Kidney tubule cell (primary cell): ENCODE results near the gene ZNF70.

ENCODE experiments used
- DNase-seq: peaks from one replicate; pipeline ENCODE4 v3.0.0-alpha.2; 2018; ENCODE audit warnings: low spot score

The ZNF70 gene

DNA sequence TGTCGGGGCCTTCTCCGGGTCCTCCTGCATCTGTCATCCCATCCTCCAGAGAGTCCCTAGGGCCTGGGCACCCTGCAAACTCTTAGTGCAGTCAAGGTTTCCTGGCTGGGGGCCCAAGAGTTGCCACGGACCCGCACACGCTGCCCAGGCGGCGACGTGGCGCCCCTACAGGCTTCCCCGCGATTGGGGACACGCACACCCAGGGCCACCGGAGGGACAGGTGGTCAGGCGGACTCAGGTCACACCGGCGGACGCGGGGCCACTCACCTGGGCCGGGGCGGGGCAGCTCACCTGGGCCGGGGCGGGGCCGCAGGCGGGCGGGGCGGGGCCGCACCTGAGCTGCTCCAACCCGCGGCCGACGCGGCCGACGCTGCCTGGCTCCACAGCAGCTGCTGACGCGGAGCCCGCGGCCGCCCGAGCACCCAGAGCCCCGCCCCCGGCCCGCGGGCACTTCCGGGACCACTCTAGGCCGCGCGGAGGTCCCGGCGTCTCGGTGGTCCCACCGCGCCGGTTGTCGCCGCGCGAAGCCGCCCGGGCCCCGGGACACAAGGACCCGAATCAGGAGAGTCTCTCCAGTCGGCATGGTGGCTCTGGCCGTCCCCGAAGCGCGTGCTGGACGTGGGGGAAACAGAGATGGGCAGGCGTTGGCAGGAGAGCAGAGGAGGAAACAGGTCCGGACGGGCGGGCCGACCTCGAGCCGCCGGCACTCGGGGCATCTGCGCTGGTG, at the start of gene ZNF70:
Gene ZNF70, minus strand, starts transcription at position 399 of the 727 bp plus-strand sequence. CDS start 5,972 bp downstream, outside the sequence.
- peak; percentile 88 for DNase-seq

DNA sequence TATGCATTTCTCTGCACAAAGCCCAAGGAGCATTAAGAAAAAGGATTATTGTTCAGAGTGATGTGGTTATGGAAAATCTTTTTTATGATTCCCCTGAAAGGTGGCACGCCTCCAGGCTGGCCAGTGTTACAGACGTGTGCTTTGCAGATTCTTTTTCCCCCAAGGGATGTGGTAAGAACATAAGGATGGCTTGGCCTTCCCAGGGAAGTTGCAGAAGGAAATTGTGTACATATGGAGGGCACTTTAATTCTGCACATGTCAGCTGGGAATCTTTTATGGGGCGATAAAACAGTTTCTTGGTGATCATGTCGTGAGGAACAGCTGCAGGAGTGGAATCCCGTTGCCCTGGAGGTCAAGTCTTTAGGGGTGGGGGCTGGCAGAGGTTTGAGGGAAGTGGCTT, 45.5 kb upstream of the ZNF70 start:
- no peak for DNase-seq

DNA sequence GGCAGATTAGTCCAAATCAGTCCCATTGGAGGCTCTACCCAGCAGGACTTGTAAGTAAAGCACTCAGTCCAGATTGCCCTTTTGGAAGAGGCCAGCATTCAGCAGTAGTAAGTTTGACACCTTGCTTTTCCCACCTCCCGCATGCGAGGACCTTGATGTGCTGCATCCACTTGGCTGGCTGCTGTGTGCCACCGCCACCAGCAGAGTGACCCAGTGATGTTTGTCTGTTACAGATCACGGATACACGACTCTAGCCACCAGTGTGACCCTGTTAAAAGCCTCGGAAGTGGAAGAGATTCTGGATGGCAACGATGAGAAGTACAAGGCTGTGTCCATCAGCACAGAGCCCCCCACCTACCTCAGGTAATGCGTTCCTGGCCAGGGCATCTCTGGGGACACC, 42.4 kb upstream of the ZNF70 start:
- no peak for DNase-seq

DNA sequence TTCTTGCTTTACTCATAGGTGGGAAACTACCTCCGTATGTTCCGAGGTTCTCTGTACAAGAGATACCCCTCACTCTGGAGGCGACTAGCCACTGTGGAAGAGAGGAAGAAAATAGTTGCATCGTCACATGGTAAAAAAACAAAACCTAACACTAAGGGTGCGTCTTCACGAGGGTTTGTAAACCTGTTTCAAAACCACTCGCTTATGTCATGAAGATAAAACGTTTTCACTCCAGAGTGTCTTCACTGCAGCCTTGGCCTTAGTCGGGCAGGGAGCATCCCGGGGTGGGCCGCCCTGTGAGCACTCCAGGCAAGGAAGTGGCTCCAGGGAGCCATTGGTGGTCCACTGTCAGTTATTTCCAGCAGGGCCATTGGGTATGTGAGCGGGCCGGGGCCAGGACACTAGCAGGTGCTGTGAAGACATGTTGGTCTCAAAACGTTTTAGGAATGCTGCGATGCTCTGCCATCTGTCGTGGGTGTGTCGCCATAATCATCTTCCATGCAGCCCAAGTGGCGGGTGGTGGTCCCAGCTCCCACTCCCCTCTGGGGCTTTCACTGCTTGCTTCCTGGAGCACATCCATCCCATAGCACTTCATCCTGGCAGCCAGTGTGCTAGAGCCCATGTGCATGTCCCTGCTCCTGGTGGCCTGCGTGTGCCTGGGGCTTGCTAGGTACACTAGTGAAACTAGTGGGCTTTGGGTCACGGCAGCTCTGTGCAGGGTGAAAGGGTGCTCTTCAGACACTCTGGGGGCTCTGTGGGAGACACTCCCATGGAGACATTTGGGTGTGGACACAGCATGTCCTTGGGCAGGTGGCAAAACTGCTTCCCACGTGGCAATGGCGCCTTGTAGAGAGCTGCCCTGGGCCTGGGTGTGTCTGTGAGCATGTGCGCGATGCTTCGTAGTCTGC, 41.1 kb upstream of the ZNF70 start:
- DNase-seq, result no peak

DNA sequence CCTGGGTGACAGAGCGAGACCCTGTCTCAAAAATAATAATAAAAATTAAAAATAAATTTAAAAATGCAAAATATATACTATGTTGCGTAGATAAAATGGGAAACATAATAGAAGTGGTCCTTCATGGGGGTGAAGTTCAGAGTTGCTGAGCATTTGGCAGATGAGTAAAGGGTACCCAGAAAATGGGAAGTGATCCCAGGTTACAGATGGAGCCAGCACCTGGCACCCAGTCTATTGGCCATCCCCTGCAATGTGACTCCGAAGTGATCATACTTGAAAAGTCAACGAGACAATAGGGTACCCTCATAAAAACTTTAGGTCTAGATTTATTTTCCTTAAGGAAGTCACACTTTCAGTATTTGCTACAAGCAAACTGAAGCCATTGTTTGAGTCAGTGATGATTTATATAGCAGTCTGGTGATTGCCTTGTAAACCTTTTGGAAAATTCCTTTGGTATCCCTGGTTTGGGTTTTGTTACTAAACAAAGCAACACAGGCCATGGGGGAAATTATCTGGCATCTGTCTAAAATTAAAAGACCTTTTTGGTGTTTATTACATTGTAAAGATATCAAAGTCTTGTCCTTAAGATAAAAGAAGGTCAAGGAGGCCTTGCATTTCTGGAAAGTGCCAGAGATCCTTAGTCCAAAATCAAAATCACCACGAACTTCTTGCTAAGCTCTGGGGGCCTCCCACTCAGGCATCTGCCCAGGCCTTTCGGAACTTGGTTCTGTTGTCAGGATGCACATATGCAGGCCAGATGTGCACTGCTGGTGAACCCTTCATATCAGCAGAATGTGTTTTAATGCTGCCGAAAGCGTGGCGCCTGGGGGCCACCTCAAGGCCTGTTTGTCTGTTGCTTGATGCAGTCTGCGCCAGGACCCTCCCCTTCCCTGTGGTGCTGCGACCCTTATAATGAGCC, 40.2 kb upstream of the ZNF70 start:
- no peak for DNase-seq

DNA sequence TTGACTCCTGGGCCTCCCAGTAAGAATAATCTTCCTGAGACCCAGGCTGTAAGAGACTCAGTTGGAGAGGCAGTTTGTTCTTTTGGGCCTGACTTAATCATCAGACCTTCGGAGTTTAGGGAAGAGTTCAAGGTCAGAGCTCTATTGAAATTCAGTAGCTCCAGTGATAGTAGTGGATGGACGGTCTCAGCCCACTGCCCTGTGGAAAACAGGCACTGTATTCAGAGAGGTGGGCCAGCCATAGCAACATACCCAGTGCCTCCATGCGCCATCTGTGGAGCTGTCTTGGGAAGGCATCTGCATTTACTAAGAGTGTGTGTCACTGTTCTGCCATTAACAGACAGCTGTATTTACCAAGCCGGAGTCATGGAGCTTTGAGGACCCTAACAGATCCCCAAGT, 38.7 kb upstream of the ZNF70 start:
- DNase-seq, result no peak

DNA sequence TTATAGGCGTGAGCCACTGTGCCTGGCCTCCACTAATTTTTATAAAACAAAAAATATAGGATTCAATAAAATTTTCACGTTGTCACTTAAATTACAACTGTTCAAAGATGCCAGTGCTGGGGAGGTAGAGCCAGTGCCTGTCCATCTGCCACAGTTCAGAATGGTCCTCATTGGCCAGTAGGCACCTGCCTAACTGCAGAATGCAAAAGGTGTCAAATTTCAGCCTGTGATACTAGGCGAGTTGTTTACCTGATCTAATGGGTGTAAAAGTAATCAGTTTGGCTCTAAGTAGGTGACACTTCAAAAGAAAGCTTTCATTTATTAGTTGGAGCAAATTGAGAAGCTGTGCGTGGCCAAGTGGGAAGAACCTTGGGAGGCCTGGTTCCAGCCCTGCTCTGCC, 38.2 kb upstream of the ZNF70 start:
- DNase-seq, result no peak

DNA sequence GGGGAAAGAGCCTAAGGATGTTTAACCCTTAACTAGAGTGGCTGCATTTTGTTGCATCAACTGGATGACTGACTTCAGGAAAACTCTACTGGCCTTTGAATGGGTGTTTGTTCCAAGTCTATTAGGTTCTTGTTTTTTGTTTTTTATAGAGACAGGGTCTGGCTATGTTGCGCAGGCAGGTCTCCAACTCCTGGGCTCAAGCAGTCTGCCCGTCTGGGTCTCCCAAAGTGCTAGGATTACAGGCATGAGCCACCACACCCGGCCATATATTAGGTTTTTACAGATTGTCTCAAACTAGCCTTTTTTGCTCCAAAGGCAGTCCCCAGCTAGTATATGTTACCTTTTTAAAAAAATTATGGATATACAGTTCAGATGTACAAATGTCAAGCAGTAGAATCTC, 37.0 kb upstream of the ZNF70 start:
- no peak for DNase-seq

DNA sequence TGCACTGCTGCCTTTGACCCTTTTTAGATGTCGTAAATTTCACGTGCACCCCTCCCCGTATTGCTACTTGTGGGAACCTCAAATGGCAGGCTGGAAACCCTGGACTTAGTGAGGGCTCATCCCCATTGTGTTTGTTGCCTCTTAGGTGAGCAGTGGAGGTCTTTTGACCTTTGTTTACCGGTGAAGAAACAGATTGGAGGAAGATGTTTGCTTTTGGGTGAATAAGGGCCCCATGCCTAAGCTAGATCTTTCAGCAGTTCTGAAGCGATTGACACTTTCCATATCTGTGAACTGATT, 36.6 kb upstream of the ZNF70 start:
- no peak for DNase-seq

DNA sequence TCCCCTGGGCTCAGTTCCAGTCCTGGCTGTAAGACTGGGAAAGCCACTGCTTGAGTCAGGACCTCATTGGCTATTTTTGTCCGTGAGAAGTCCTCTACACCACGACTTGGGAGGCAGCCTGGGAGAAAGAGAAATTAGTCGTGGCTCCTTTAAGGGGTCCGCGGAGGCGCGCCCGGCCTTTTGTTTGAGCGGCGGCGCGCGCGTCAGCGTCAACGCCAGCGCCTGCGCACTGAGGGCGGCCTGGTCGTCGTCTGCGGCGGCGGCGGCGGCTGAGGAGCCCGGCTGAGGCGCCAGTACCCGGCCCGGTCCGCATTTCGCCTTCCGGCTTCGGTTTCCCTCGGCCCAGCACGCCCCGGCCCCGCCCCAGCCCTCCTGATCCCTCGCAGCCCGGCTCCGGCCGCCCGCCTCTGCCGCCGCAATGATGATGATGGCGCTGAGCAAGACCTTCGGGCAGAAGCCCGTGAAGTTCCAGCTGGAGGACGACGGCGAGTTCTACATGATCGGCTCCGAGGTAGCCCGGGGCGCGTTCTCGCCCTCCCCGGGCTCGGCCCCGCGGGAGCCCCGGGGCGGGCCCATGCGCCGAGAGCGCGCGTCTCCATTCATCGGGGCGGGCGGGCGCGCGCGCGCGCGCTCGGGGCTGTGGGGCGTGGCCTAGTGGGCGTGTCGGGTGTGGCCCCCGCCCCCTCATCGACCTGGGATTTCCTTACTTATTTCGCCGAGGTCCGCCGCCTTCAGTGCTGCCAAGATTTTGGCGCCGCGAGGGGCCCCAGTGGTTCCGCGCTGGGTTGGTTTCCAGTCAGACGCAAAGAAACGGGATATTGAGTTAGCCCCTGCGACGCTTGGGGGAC, 36.1 kb upstream of the ZNF70 start, which contains the start of gene SMARCB1:
Gene SMARCB1, plus strand, starts transcription at position 215 of the 848 bp plus-strand sequence. Its CDS starts 204 bp downstream, at position 419.
- peak; percentile 89 for DNase-seq

DNA sequence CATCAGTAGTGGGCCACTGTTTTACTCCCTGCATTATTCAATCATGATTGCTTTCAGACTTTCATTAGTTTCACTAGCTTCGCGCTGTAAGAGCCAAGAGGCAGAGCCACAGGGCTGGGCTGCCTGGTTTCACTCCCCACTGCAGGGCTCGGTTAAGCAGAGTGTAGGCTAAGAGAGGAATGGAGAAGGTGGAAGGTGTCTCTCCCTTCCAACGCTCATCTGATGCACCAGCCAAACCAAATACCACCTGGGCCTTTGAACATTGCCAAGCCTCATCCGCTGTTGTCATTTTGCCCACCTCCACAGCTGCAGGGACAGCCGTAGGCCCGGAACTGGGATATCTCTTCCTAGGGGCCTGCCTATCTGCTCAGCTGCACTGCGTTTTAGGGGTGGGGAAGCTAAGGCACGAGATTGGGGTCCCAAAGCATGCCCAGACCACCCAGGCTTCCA, 35.4 kb upstream of the ZNF70 start:
- DNase-seq, result no peak

DNA sequence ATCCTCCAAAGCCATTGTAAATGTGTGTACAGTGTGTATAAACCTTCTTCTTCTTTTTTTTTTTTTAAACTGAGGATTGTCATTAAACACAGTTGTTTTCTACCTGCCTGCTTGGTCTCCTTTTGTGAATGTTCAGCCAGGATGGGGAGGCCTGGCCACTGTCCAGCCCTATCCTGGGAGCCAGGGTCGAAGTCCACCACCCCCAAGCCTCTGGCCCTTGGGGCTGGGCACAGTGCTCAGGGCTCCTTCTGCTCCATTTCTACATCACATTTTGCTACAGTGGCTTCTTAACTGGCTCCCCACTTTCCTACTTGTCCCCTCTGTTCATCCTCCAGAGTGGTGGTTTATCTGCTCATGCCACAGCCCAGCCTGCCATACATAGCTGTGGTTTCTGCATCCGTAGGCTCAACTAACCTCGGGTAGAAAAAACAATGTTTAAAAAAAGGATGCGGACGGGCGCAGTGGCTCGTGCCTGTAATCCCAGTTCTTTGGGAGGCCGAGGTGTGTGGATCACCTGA, 33.4 kb upstream of the ZNF70 start:
- peak; percentile 49 for DNase-seq

DNA sequence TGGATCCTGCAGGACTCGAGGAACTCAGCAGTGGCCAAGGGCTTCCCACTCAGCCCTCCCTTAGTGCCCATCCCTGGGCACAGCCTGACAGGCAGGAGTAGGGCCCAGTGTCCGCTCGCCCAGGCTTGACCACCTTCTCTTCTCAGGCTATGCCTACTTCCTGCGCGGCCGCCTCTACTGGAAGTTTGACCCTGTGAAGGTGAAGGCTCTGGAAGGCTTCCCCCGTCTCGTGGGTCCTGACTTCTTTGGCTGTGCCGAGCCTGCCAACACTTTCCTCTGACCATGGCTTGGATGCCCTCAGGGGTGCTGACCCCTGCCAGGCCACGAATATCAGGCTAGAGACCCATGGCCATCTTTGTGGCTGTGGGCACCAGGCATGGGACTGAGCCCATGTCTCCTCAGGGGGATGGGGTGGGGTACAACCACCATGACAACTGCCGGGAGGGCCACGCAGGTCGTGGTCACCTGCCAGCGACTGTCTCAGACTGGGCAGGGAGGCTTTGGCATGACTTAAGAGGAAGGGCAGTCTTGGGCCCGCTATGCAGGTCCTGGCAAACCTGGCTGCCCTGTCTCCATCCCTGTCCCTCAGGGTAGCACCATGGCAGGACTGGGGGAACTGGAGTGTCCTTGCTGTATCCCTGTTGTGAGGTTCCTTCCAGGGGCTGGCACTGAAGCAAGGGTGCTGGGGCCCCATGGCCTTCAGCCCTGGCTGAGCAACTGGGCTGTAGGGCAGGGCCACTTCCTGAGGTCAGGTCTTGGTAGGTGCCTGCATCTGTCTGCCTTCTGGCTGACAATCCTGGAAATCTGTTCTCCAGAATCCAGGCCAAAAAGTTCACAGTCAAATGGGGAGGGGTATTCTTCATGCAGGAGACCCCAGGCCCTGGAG, 32.6 kb upstream of the ZNF70 start:
- DNase-seq, result no peak

DNA sequence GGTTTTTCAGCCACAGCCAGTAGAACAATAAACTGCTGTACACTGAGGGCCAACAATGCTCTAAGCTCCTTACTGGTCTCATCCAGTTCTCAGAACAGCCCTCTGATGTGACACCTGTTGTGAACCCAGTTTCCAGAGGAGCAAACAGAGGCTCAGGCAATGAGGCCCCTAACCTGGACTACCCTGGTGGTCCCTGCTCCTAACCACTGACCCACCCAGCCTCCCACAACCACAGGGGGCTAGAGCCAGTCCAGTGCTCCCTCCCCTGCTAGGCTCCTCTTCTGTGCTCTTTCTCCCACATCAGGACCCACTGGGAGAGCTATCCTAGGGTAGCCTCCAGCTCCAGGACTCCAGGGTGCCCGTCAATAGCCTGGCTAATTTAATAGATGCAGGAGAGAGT, 31.8 kb upstream of the ZNF70 start:
- DNase-seq, result no peak

DNA sequence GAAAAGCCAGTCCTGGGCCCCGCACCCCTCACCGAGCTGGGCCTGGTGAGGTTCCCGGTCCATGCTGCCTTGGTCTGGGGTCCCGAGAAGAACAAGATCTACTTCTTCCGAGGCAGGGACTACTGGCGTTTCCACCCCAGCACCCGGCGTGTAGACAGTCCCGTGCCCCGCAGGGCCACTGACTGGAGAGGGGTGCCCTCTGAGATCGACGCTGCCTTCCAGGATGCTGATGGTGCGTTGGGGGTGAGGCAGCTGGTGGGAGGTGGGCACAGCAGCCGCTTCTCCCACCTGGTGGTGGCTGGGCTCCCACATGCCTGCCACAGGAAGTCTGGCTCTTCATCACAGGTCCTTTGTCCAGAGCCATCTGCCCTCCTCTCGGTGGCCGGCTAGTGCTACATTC, 31.3 kb upstream of the ZNF70 start:
- no peak for DNase-seq

DNA sequence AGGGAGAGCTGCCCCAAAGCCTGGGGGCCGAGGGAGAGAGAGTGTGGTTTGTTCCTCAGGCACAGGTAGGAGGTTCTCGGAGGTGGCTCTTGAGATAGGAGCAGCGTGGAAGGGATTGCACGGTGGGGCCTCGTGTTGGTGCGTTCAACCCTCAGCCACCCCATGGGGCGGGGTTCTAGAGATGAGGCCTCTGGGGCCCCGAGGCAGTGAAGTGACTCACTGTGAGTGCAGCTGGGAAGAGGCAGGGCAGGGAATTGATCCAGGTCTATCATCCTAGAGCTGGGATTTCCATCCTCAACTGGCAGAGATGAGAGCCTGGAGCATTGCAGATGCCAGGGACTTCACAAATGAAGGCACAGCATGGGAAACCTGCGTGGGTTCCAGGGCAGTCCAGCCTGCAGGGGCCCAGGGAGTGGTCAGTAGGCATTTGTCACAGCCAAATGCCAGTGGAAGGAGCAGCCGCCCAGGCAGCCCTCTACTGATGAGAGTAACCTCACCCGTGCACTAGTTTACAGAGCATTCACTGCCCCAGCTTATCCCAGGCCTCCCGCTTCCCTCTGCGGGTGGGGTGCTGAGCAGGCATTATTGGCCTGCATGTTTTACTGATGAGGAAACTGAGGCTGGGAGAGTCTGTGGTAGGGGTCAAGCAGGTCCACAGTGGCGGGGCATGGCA, 30.7 kb upstream of the ZNF70 start:
- DNase-seq, result peak; percentile 28

DNA sequence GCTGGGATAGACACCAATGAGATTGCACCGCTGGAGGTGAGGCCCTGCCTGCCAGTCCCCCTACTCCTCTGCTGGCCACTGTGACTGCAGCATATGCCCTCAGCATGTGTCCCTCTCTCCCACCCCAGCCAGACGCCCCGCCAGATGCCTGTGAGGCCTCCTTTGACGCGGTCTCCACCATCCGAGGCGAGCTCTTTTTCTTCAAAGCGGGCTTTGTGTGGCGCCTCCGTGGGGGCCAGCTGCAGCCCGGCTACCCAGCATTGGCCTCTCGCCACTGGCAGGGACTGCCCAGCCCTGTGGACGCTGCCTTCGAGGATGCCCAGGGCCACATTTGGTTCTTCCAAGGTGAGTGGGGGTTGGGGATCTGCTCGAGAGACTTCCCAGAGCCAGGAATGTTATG, 30.2 kb upstream of the ZNF70 start:
- no peak for DNase-seq

DNA sequence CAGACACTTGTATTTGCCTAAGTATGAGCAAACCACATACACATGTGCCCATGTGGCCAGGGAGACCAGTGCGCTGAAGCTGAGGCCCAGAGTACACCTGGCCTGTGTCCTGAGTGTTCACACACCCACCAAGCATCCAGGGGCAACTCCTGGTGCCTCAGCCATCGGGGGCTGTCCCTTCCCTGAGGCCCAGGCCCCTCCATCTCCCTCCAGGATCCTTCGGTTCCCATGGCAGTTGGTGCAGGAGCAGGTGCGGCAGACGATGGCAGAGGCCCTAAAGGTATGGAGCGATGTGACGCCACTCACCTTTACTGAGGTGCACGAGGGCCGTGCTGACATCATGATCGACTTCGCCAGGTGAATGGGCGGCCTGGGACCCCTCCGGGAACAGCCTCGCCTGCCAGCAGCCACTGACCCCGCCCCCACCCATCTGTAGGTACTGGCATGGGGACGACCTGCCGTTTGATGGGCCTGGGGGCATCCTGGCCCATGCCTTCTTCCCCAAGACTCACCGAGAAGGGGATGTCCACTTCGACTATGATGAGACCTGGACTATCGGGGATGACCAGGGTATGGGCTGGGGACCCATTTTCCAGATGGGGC, 29.3 kb upstream of the ZNF70 start:
- DNase-seq, result no peak

DNA sequence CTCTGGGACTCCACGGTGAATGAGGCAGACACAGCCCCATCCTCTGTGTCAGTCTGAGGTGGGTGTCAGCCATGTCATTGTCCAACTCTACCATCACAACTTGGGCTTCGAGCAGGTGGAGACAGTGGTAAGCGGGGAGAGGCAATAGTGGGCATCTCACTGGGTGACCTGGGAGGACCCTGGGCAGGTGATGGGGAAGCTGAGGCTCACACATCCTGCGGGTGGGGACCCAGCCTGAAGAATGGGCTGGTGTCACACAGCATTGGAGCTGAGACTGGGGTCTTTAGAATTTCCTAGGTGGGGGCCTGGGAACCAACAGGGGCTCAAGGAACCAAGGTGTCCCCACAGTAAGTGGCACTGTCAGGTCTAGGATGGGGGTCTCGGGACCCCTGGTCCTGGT, 28.8 kb upstream of the ZNF70 start:
- DNase-seq, result no peak
